Measurements from ENCODE around the gene MACC1.

The MACC1 gene

DNA sequence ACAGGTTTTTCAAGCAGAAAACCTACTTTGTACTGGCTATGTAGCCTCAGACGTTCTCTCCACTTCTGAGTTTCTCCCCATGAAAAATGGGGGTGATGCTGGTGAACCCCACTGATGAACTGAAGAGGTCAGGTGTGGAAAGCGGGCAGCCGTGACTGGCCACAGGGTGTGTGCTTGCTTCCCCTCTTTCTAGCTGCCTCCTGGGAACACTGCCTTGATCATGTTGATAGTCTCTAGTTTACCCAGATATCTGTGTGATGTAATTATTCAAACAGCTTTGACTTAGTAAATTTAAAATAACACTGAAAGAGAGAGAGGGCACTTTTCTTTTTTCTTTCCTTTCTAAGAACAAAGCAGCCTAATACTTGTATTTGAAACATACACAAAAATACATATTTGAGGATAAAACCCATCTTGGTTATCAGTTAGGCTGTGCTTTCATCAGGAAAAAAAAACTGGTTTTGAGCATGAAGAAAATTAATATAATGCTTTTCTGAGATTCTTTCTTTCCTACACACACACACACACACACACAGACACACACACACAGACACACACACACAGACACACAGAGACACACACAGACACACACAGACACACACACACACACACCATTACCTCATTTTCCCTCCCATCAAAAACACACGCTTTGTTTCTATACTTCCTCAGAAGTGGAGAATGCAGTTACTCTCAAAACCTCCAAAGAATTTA is 76.7 kb downstream of the MACC1 start:
- Histone ChIP-seq H3K79me2 (ENCODE audit: low read length) (0 out of 2 replicates have a peak, but pooled peaks cover 4% of the 10 kb centered on the region), H3F3A (ENCODE audit: insufficient read depth, low read length) (no peaks in the 10 kb centered on the region), H3K36me3 (replicated peaks; ENCODE audit: insufficient read depth, low read length) (peaks cover 8% of the 10 kb centered on the region; the same call in 1 of the 2 replicates), H3K4me3 (ENCODE audit: low read length) (no peak overlapping the region), H3K27me3 (replicated peaks; ENCODE audit: insufficient read depth, low read length) (no peaks in the 10 kb centered on the region), H3K4me1 (ENCODE audit: low read length) (no peaks in the 10 kb centered on the region), H3K27ac (ENCODE audit: low read length) (no peak overlapping the region), H3K4me2 (ENCODE audit: low read depth, low read length) (no peak overlapping the region), H2AFZ (ENCODE audit: low read length) (no peak overlapping the region), H3K9ac (ENCODE audit: low read length) (no peak overlapping the region), H3K9me2 (replicated peaks; ENCODE audit: insufficient read depth, low read length) (no peaks in the 10 kb centered on the region), H3K9me3 (replicated peaks; ENCODE audit: insufficient read depth, low read length) (no peaks in the 10 kb centered on the region), H4K20me1 (ENCODE audit: insufficient read depth, low read length) (no peaks in the 10 kb centered on the region)
- no peak for DNase-seq
- TF ChIP-seq, protein P1, sequence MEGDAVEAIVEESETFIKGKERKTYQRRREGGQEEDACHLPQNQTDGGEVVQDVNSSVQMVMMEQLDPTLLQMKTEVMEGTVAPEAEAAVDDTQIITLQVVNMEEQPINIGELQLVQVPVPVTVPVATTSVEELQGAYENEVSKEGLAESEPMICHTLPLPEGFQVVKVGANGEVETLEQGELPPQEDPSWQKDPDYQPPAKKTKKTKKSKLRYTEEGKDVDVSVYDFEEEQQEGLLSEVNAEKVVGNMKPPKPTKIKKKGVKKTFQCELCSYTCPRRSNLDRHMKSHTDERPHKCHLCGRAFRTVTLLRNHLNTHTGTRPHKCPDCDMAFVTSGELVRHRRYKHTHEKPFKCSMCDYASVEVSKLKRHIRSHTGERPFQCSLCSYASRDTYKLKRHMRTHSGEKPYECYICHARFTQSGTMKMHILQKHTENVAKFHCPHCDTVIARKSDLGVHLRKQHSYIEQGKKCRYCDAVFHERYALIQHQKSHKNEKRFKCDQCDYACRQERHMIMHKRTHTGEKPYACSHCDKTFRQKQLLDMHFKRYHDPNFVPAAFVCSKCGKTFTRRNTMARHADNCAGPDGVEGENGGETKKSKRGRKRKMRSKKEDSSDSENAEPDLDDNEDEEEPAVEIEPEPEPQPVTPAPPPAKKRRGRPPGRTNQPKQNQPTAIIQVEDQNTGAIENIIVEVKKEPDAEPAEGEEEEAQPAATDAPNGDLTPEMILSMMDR (IDR thresholded peaks at IDR 0.05; ENCODE audit: low read length): no peak
- no peak for TF ChIP-seq EZH2 (optimal IDR thresholded peaks at IDR 0.05; ENCODE audit: low read depth, low read length)
- no peak for TF ChIP-seq EZH2phosphoT487 (IDR thresholded peaks at IDR 0.05; ENCODE audit: low read length)

DNA sequence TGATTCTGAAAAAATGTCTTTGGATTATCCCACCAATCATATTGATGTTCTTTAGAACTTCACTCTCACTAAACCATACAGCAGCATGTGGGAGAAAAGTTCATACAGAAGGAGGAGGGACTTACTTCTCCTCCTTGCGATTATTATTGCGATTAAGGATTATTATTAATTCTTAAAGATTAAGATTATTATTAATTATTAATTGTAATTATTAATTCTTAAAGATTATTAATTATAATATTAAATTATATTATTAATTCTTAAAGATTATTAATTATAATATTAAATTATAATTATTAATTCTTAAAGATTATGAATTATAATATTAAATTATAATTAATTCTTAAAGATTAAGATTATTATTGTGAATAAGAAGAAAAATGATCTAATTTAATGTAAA is 80.5 kb downstream of the MACC1 start:
- Histone ChIP-seq H3K9ac (ENCODE audit: low read length) (no peak overlapping the region), H3K9me3 (replicated peaks; ENCODE audit: insufficient read depth, low read length) (no peaks in the 10 kb centered on the region), H2AFZ (ENCODE audit: low read length) (no peak overlapping the region), H3K4me2 (ENCODE audit: low read depth, low read length) (no peak overlapping the region), H3K36me3 (replicated peaks; ENCODE audit: insufficient read depth, low read length) (peaks cover 8% of the 10 kb centered on the region; the same call in 1 of the 2 replicates), H3K4me1 (ENCODE audit: low read length) (peaks cover 32% of the 10 kb centered on the region), H3K27ac (ENCODE audit: low read length) (no peak overlapping the region), H4K20me1 (ENCODE audit: insufficient read depth, low read length) (no peaks in the 10 kb centered on the region), H3K27me3 (replicated peaks; ENCODE audit: insufficient read depth, low read length) (no peaks in the 10 kb centered on the region), H3K9me2 (replicated peaks; ENCODE audit: insufficient read depth, low read length) (no peaks in the 10 kb centered on the region), H3K79me2 (ENCODE audit: low read length) (no peaks in the 10 kb centered on the region), H3F3A (ENCODE audit: insufficient read depth, low read length) (peaks cover 11% of the 10 kb centered on the region; the same call in 1 of the 2 replicates), H3K4me3 (ENCODE audit: low read length) (no peak overlapping the region)
- DNase-seq: no peak
- no peak for TF ChIP-seq EZH2phosphoT487 (IDR thresholded peaks at IDR 0.05; ENCODE audit: low read length)

DNA sequence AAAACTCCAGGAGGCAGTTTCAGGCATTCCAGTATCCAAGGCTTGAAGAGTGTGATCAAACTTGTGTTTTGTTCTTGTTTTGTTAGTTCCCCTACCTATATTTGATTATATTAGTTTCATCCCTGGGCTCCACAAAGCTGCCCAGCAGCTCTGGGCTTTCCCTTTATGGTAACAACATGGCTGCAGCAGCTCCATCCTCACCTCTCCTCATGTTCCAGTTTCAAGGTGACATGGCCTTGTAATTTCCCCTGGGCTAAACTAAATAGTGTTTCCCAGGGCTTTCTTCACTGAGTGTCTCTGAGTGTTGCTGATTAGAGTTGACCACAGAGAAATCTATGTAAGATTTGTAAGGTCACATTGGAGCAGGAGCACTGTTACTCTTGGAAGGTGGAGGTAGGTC is 83.4 kb downstream of the MACC1 start:
- peaks cover 32% of the 10 kb centered on the region for H3K4me1 ChIP-seq (ENCODE audit: low read length)
- no peak for DNase-seq
- no peak overlapping the region for H3K4me3 ChIP-seq (ENCODE audit: low read length)
- no peaks in the 10 kb centered on the region for H3K27me3 ChIP-seq (replicated peaks; ENCODE audit: insufficient read depth, low read length)
- TF ChIP-seq, protein P1 (IDR thresholded peaks at IDR 0.05; ENCODE audit: low read length): no peak
- TF ChIP-seq EZH2phosphoT487 (IDR thresholded peaks at IDR 0.05; ENCODE audit: low read length): no peak
- TF ChIP-seq EZH2 (optimal IDR thresholded peaks at IDR 0.05; ENCODE audit: low read depth, low read length): no peak
- no peak overlapping the region for H3K4me2 ChIP-seq (ENCODE audit: low read depth, low read length)
- no peaks in the 10 kb centered on the region for H3K9me3 ChIP-seq (replicated peaks; ENCODE audit: insufficient read depth, low read length)
- no peaks in the 10 kb centered on the region for H3K9me2 ChIP-seq (replicated peaks; ENCODE audit: insufficient read depth, low read length)
- H3F3A ChIP-seq (ENCODE audit: insufficient read depth, low read length): peaks cover 11% of the 10 kb centered on the region; the same call in 1 of the 2 replicates
- H2AFZ ChIP-seq (ENCODE audit: low read length): no peak overlapping the region
- no peak overlapping the region for H3K9ac ChIP-seq (ENCODE audit: low read length)
- H4K20me1 ChIP-seq (ENCODE audit: insufficient read depth, low read length): no peaks in the 10 kb centered on the region
- H3K79me2 ChIP-seq (ENCODE audit: low read length): no peaks in the 10 kb centered on the region
- no peaks in the 10 kb centered on the region; the same call in 1 of the 2 replicates for H3K36me3 ChIP-seq (replicated peaks; ENCODE audit: insufficient read depth, low read length)
- H3K27ac ChIP-seq (ENCODE audit: low read length): no peak overlapping the region

DNA sequence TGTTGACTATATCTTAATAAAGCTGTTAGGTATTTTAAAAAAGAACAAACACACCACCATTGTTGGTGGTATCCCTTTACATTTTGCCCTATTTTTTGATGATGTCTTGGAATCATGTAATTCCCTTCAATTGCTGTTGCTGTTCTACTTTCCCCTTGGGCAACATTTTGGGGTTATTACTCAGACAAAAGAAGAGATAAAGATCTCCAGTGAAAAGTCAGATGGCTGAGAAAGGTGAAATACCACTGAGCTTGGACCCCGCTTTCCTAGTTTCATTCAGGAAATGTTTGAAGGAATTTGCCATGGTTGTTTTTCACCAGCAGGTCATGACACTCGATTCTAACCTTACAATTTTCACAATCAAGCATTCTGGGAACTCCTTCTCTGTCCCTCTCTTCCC is 84.6 kb downstream of the MACC1 start:
- Histone ChIP-seq H3K9ac (ENCODE audit: low read length) (no peak overlapping the region), H3F3A (ENCODE audit: insufficient read depth, low read length) (peaks cover 11% of the 10 kb centered on the region; the same call in 1 of the 2 replicates), H3K4me3 (ENCODE audit: low read length) (no peak overlapping the region), H3K36me3 (replicated peaks; ENCODE audit: insufficient read depth, low read length) (no peaks in the 10 kb centered on the region; the same call in 1 of the 2 replicates), H3K4me1 (ENCODE audit: low read length) (peaks cover 32% of the 10 kb centered on the region), H3K9me2 (replicated peaks; ENCODE audit: insufficient read depth, low read length) (no peaks in the 10 kb centered on the region), H4K20me1 (ENCODE audit: insufficient read depth, low read length) (no peaks in the 10 kb centered on the region), H2AFZ (ENCODE audit: low read length) (no peak overlapping the region), H3K9me3 (replicated peaks; ENCODE audit: insufficient read depth, low read length) (no peaks in the 10 kb centered on the region), H3K27me3 (replicated peaks; ENCODE audit: insufficient read depth, low read length) (no peaks in the 10 kb centered on the region), H3K27ac (ENCODE audit: low read length) (peak overlapping the region; percentile 6; the same call in 1 of the 2 replicates), H3K79me2 (ENCODE audit: low read length) (no peaks in the 10 kb centered on the region), H3K4me2 (ENCODE audit: low read depth, low read length) (peak overlapping the region; percentile 9; the same call in 1 of the 2 replicates)
- DNase-seq: peak; percentile 39
- TF ChIP-seq, protein P1 (IDR thresholded peaks at IDR 0.05; ENCODE audit: low read length): no peak
- no peak for TF ChIP-seq EZH2 (optimal IDR thresholded peaks at IDR 0.05; ENCODE audit: low read depth, low read length)
- no peak for TF ChIP-seq EZH2phosphoT487 (IDR thresholded peaks at IDR 0.05; ENCODE audit: low read length)
